ENCODE measurements around the gene NUPR1.

- no peak for TF ChIP-seq POLR2A (IDR thresholded peaks at IDR 0.05)
- TF ChIP-seq CTCF (IDR thresholded peaks at IDR 0.05), result no peak
Observed at GRCh38 chr16:28574925-28575324, 36.2 kb upstream of the NUPR1 start.
